Activated CD8-positive, alpha-beta memory T cell treated with anti-CD3 and anti-CD28 coated beads for 1 hour (primary cell): ENCODE measurements around the gene ANKRD40CL.
A peak's percentile ranks its signal among the peaks of the same experiment; 100 is the strongest.

Source experiments
- DNase-seq, 2 donors: peaks; one replicate each; pipeline ENCODE4 v3.0.0-alpha.2; 2020; ENCODE audit warnings: low read depth in 1 of 2; ENCODE audit errors: extremely low read depth in 1 of 2

ANKRD40CL gene

GRCh38 chr17:50719144-50719923 lies 48.0 kb downstream of the ANKRD40CL start, which contains the start of gene LUC7L3:
LUC7L3 (plus strand) TSS chr17:50719603; CDS start chr17:50719733, 130 bp downstream.
- DNase-seq: peak; percentile 69 to 88

- DNase-seq: no peak
These were observed 51.8 kb downstream of the ANKRD40CL start for GRCh38 chr17:50715471-50715870.

GRCh38 chr17:50712641-50713040 lies 54.7 kb downstream of the ANKRD40CL start:
- no peak for DNase-seq
